ENCODE results near the gene MMP25.

DNA sequence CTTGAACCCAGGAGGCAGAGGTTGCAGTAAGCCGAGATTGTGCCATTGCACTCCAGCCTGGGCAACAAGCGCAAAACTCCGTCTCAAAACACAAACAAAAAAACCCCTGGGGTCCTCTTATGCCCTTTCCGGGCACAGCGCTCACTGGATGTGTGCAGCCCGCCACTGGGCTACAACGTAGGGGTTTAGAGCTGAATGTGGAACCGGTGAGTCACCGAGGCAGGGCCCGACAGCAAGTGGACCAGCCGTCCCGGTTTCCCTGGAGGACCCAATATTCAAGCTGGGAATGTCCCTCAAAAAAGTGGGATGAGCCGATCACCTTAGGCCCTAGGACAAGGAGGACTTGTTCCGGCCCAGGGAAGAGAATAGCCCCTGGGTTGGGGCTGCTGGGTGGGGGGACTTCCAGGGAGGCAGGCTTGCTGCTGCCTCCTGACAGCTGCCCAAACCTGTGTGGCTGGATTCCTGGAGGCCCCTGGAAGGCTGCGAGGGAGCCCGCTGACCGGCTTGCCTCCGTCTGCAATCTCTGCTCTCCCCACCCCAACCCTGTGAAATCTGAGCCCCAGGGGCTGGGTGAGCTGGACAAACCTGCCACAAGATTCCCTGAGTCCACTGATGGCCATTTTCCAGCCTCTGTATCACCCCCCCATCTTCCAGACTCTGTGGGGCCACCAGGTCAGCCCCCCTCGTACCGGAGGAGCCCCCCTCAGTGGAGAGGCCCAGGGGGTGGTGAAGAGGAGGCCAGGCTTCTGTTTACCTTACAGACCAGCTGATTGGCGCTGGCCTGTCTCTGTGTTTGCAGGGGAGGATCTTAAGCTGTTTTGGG, 36.6 kb upstream of the MMP25 start:
- TF ChIP-seq, protein P1, sequence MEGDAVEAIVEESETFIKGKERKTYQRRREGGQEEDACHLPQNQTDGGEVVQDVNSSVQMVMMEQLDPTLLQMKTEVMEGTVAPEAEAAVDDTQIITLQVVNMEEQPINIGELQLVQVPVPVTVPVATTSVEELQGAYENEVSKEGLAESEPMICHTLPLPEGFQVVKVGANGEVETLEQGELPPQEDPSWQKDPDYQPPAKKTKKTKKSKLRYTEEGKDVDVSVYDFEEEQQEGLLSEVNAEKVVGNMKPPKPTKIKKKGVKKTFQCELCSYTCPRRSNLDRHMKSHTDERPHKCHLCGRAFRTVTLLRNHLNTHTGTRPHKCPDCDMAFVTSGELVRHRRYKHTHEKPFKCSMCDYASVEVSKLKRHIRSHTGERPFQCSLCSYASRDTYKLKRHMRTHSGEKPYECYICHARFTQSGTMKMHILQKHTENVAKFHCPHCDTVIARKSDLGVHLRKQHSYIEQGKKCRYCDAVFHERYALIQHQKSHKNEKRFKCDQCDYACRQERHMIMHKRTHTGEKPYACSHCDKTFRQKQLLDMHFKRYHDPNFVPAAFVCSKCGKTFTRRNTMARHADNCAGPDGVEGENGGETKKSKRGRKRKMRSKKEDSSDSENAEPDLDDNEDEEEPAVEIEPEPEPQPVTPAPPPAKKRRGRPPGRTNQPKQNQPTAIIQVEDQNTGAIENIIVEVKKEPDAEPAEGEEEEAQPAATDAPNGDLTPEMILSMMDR (conservative IDR thresholded peaks at IDR 0.05; ENCODE audit: low read depth, low read length), result no peak
- TF ChIP-seq EZH2 (IDR thresholded peaks at IDR 0.05; ENCODE audit: low read length, unreplicated experiment), result no peak
- TF ChIP-seq EZH2phosphoT487 (IDR thresholded peaks at IDR 0.05; ENCODE audit: borderline replicate concordance, low read length), result no peak

Measured in PC-3 (cell line).